ENCODE measurements around the gene H2BW2. TPM values are rescaled to one million over a fixed set of nuclear protein-coding genes. Genes with fewer than 3 reads are reported as not detected.
"Not testable (repeated sequence)": the region's sequence is repeated elsewhere in the genome, so short reads cannot be mapped to it uniquely, and the experiment has no call there.

Gene H2BW2
- polyA plus RNA-seq (2011; rRNA removed), result not detected in 2 replicates
- polyA minus RNA-seq (2011; rRNA and poly(A)+ RNA removed), result not detected in 2 replicates

- H3K9me3 ChIP-seq (ENCODE audit: control insufficient read depth, insufficient read depth, low read length), result no peaks in the 10 kb centered on the region; the same call in 1 of the 2 replicates
- H3K4me3 ChIP-seq (ENCODE audit: low read depth, low read length), result no peak within 1 kb of the TSS
- TF ChIP-seq CTCF (IDR thresholded peaks at IDR 0.05; ENCODE audit: low read depth, low read length), result no peak
- ChIA-PET POLR2A (no interaction called here), CTCF (no interaction called here)
- no peaks in the 10 kb centered on the region for H3K27me3 ChIP-seq (ENCODE audit: control insufficient read depth, insufficient read depth, low read length)
- no peak for DNase-seq (ENCODE audit: low read depth, low spot score)
- H3K27ac ChIP-seq (ENCODE audit: low read depth, low read length), result no peak within 1 kb of the TSS
These were observed at the start of gene H2BW2 for GRCh38 chrX:104039689-104040505. H2BW2 (plus strand) TSS chrX:104039956; CDS start chrX:104039995, 39 bp downstream.

GRCh38 chrX:103999234-103999633 is 40.5 kb upstream of the H2BW2 start:
- DNase-seq (ENCODE audit: low read depth, low spot score), result no peak
- TF ChIP-seq CTCF (IDR thresholded peaks at IDR 0.05; ENCODE audit: low read depth, low read length), result no peak
- no peaks in the 10 kb centered on the region for H3K9me3 ChIP-seq (ENCODE audit: control insufficient read depth, insufficient read depth, low read length)
- no peaks in the 10 kb centered on the region for H3K27me3 ChIP-seq (ENCODE audit: control insufficient read depth, insufficient read depth, low read length)
- CTCF ChIA-PET, result no interaction called here
- POLR2A ChIA-PET, result no interaction called here
- no peak overlapping the region for H3K27ac ChIP-seq (ENCODE audit: low read depth, low read length)
- no peak overlapping the region for H3K4me3 ChIP-seq (ENCODE audit: low read depth, low read length)

GRCh38 chrX:104008831-104009230 is 30.9 kb upstream of the H2BW2 start:
- Histone ChIP-seq H3K4me3 (ENCODE audit: low read depth, low read length) (no peak overlapping the region), H3K9me3 (ENCODE audit: control insufficient read depth, insufficient read depth, low read length) (peaks cover 3% of the 10 kb centered on the region; the same call in 1 of the 2 replicates), H3K27ac (ENCODE audit: low read depth, low read length) (no peak overlapping the region), H3K27me3 (ENCODE audit: control insufficient read depth, insufficient read depth, low read length) (no peaks in the 10 kb centered on the region)
- DNase-seq (ENCODE audit: low read depth, low spot score), result no peak
- TF ChIP-seq CTCF (IDR thresholded peaks at IDR 0.05; ENCODE audit: low read depth, low read length), result no peak
- POLR2A ChIA-PET, result no interaction called here
- CTCF ChIA-PET, result no interaction called here

- peaks cover 3% of the 10 kb centered on the region; the same call in 1 of the 2 replicates for H3K9me3 ChIP-seq (ENCODE audit: control insufficient read depth, insufficient read depth, low read length)
- CTCF ChIA-PET, result no interaction called here
- no peaks in the 10 kb centered on the region for H3K27me3 ChIP-seq (ENCODE audit: control insufficient read depth, insufficient read depth, low read length)
- no peak overlapping the region for H3K27ac ChIP-seq (ENCODE audit: low read depth, low read length)
- TF ChIP-seq CTCF (IDR thresholded peaks at IDR 0.05; ENCODE audit: low read depth, low read length), result no peak
- DNase-seq (ENCODE audit: low read depth, low spot score), result no peak
- H3K4me3 ChIP-seq (ENCODE audit: low read depth, low read length), result no peak overlapping the region
- POLR2A ChIA-PET, result no interaction called here
These were observed 26.6 kb upstream of the H2BW2 start for GRCh38 chrX:104013158-104013557.

- Histone ChIP-seq H3K9me3 (ENCODE audit: control insufficient read depth, insufficient read depth, low read length) (peaks cover 3% of the 10 kb centered on the region; the same call in 1 of the 2 replicates), H3K27ac (ENCODE audit: low read depth, low read length) (no peak within 1 kb of the TSS), H3K27me3 (ENCODE audit: control insufficient read depth, insufficient read depth, low read length) (no peaks in the 10 kb centered on the region), H3K4me3 (ENCODE audit: low read depth, low read length) (no peak within 1 kb of the TSS)
- no peak for DNase-seq (ENCODE audit: low read depth, low spot score)
- no peak for TF ChIP-seq CTCF (IDR thresholded peaks at IDR 0.05; ENCODE audit: low read depth, low read length)
- ChIA-PET CTCF (no interaction called here), POLR2A (no interaction called here)
These were observed 26.1 kb upstream of the H2BW2 start, which contains the start of gene H2BW1 for GRCh38 chrX:104013606-104014005. H2BW1 (minus strand) TSS chrX:104013708; CDS start chrX:104013576, 132 bp downstream.

GRCh38 chrX:104015576-104015975 is 24.2 kb upstream of the H2BW2 start:
- H3K27ac ChIP-seq (ENCODE audit: low read depth, low read length); H3K9me3 ChIP-seq (ENCODE audit: control insufficient read depth, insufficient read depth, low read length); POLR2A ChIA-PET; CTCF ChIA-PET; H3K27me3 ChIP-seq (ENCODE audit: control insufficient read depth, insufficient read depth, low read length); H3K4me3 ChIP-seq (ENCODE audit: low read depth, low read length); DNase-seq (ENCODE audit: low read depth, low spot score): not testable (repeated sequence)
